Thyroid gland (tissue), 4 donors: Measurements from ENCODE around the gene BICRA.

ENCODE experiments used
- CTCF ChIP-seq, 6 experiments: fragments of 200-600 bp in 3 of 6; fragments of 450-650 bp in 3 of 6; sonication (generic) in 3 of 6; IDR thresholded peaks; one replicate each; pipeline ENCODE4 v1.5.1; 2016 to 2019; ENCODE audit warnings: antibody characterized with exemption in 6 of 6, mild to moderate bottlenecking in 2 of 6, inconsistent platforms in 1 of 6, moderate library complexity in 1 of 6
- POLR2A ChIP-seq, 2 donors: fragments of 450-650 bp; IDR thresholded peaks; one replicate each; pipeline ENCODE4 v1.6.1; 2017; ENCODE audit warnings: antibody characterized with exemption in 2 of 2, mild to moderate bottlenecking in 2 of 2, moderate library complexity in 1 of 2

DNA sequence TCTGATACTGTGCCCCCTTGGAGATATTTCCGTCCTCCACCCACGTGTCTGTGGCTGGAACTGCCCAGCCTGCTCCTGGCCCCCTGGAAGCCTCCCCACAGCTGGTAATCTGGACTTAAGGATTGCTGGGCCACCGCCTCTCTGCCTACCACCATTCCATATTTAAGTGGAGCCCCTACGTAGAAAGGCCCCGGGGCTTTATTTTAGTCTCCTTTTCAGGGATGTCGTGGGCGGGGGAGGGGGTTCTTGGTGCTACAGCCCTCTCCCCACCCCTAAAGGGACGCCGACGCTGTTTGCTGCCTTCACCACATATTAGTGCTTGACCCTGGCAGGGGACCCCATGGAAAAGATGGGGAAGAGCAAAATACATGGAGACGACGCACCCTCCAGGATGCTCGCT lies 133.7 kb downstream of the BICRA start:
- TF ChIP-seq POLR2A (IDR thresholded peaks at IDR 0.05) (no peak), CTCF (IDR thresholded peaks at IDR 0.05) (no peak)
